ENCODE results near the gene SIX5. TPM values are rescaled to one million over a fixed set of nuclear protein-coding genes. Genes with fewer than 3 reads are reported as not detected.

SIX5 gene
- total and polyA plus RNA-seq, 2 donors from 2014 or later: 15.2 to 19.4 TPM

DNA sequence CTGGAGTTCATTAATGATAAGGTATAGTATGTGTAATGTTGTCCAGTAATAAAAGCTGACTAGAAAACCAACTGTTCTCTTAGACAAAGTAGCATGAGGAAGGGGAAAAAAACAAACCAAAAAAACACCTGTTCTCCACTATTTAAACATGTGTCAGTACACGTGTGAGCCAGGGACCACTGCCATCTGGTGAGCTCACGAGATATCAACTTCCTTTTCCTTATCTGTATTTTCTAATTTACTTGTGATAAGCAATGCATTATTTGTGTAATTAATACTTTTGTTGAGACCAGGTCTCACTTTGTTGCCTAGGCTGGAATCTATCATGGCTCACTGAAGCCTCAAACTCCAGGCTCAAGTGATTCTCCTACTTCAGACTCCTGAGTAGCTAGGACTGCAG, 4.3 kb upstream of the SIX5 start:
- H3K9me3 ChIP-seq (ENCODE audit: control insufficient read depth in 2 of 3, insufficient read depth in 1 of 3, low read length in 3 of 3): no peaks in the 10 kb centered on the region
- no peak overlapping the region for H3K4me3 ChIP-seq (ENCODE audit: low read length in 3 of 3)
- no peak for DNase-seq
- H3K4me1 ChIP-seq (ENCODE audit: control insufficient read depth in 2 of 3, insufficient read depth in 2 of 3, low read depth in 1 of 3, low read length in 3 of 3): peaks cover 0 to 12% (median 6%) of the 10 kb centered on the region in 3 donors
- H3K27me3 ChIP-seq (ENCODE audit: control insufficient read depth, insufficient read depth, low read length): no peaks in the 10 kb centered on the region
- peak overlapping the region; percentile 49 to 80 for H3K27ac ChIP-seq (ENCODE audit: low read depth in 2 of 2, low read length in 2 of 2)
- TF ChIP-seq, protein P1, sequence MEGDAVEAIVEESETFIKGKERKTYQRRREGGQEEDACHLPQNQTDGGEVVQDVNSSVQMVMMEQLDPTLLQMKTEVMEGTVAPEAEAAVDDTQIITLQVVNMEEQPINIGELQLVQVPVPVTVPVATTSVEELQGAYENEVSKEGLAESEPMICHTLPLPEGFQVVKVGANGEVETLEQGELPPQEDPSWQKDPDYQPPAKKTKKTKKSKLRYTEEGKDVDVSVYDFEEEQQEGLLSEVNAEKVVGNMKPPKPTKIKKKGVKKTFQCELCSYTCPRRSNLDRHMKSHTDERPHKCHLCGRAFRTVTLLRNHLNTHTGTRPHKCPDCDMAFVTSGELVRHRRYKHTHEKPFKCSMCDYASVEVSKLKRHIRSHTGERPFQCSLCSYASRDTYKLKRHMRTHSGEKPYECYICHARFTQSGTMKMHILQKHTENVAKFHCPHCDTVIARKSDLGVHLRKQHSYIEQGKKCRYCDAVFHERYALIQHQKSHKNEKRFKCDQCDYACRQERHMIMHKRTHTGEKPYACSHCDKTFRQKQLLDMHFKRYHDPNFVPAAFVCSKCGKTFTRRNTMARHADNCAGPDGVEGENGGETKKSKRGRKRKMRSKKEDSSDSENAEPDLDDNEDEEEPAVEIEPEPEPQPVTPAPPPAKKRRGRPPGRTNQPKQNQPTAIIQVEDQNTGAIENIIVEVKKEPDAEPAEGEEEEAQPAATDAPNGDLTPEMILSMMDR (IDR thresholded peaks at IDR 0.05; ENCODE audit: borderline replicate concordance, extremely low read depth, insufficient read depth): no peak
- H3K9ac ChIP-seq (ENCODE audit: low read length in 3 of 3): no peak overlapping the region
- intact Hi-C loops (cut with DNase I): no loop called here
- H3K36me3 ChIP-seq (ENCODE audit: control insufficient read depth in 2 of 3, insufficient read depth in 3 of 3, low read length in 3 of 3): peaks cover 0 to 5% (median 2%) of the 10 kb centered on the region in 3 donors
- no peak for FAIRE-seq

DNA sequence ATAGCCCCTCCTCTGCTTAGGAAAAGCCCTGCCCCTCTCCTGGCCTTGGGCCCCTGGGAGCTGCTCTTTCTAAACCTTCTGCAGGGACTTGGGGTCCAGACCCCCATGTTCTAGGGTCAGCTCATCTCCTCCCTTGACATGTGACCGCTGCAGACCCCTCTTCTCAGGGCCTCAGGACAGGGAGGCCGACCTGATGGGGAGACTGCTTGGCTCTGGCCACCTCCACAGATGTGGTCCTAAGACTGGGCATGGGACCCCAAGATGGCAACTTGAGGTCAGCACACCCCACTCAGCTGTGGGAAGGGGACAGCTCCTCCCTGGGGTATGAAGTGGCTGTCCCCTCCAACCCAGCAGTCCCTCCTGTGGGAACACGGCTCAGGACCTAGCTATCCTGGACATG, 3.9 kb upstream of the SIX5 start:
- TF ChIP-seq, protein P1 (IDR thresholded peaks at IDR 0.05; ENCODE audit: borderline replicate concordance, extremely low read depth, insufficient read depth): no peak
- FAIRE-seq (no peak), DNase-seq (no peak)
- Histone ChIP-seq H3K27ac (ENCODE audit: low read depth in 2 of 2, low read length in 2 of 2) (peak overlapping the region; percentile 49 to 80), H3K9me3 (ENCODE audit: control insufficient read depth in 2 of 3, insufficient read depth in 1 of 3, low read length in 3 of 3) (no peaks in the 10 kb centered on the region), H3K9ac (ENCODE audit: low read length in 3 of 3) (peak overlapping the region in 1 of 3 donors; percentile 63), H3K36me3 (ENCODE audit: control insufficient read depth in 2 of 3, insufficient read depth in 3 of 3, low read length in 3 of 3) (peaks cover 0 to 5% (median 2%) of the 10 kb centered on the region in 3 donors), H3K27me3 (ENCODE audit: control insufficient read depth, insufficient read depth, low read length) (no peaks in the 10 kb centered on the region), H3K4me3 (ENCODE audit: low read length in 3 of 3) (peak overlapping the region in 1 of 3 donors; percentile 69), H3K4me1 (ENCODE audit: control insufficient read depth in 2 of 3, insufficient read depth in 2 of 3, low read depth in 1 of 3, low read length in 3 of 3) (peaks cover 0 to 12% (median 6%) of the 10 kb centered on the region in 3 donors)
- intact Hi-C loops (cut with DNase I): no loop called here

DNA sequence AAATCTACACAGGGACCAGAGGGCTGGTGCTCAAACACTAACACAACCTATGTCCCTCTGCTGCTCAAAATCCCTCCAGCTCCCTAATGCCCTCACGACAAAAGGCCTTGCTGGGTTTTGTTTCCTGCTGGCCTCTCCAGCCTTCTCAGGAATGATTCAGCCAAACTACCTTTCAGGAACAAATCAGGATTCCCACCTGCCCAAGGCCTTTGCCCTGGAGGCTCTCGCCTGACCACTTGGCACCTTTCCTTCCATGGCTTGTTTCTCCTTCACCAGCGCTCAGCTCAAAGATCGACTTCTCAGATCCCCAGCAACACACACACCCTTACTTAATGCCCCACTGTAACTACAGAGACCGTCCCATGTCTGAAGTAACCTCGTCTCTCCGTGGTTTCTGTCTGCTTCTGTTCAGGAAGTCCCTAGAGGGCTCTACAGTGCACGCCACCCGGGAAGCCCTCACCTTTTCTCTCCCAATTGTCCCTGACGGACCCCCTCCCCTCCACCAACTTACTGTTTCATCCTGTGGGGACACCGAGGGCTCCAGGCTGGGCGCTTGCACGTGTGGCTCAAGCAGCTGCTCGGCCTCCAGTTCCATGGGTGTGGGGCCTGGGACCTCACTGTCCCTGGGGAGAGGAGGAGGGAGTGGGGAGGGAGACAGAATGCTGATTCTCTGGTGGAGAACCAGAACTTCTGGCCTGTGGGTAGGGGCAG, 3.2 kb upstream of the SIX5 start:
- Histone ChIP-seq H3K4me1 (ENCODE audit: control insufficient read depth in 2 of 3, insufficient read depth in 2 of 3, low read depth in 1 of 3, low read length in 3 of 3) (peaks cover 0 to 12% (median 6%) of the 10 kb centered on the region in 3 donors), H3K9me3 (ENCODE audit: control insufficient read depth in 2 of 3, insufficient read depth in 1 of 3, low read length in 3 of 3) (no peaks in the 10 kb centered on the region), H3K4me3 (ENCODE audit: low read length in 3 of 3) (peak overlapping the region in 2 of 3 donors; percentile 60 to 69), H3K27ac (ENCODE audit: low read depth in 2 of 2, low read length in 2 of 2) (peak overlapping the region; percentile 49 to 94), H3K9ac (ENCODE audit: low read length in 3 of 3) (peak overlapping the region in 1 of 3 donors; percentile 82), H3K27me3 (ENCODE audit: control insufficient read depth, insufficient read depth, low read length) (no peaks in the 10 kb centered on the region), H3K36me3 (ENCODE audit: control insufficient read depth in 2 of 3, insufficient read depth in 3 of 3, low read length in 3 of 3) (peaks cover 0 to 5% (median 2%) of the 10 kb centered on the region in 3 donors)
- DNase-seq (peak in 1 of 5 donors; percentile 34), FAIRE-seq (no peak)
- TF ChIP-seq, protein P1 (IDR thresholded peaks at IDR 0.05; ENCODE audit: borderline replicate concordance, extremely low read depth, insufficient read depth): no peak
- intact Hi-C loops (cut with DNase I): no loop called here
